GM08714 (cell line): ENCODE data around the gene GUCA1A.
"Not testable (repeated sequence)": the region's sequence is repeated elsewhere in the genome, so short reads cannot be mapped to it uniquely, and the experiment has no call there.

ENCODE experiments used
- H3K4me3 ChIP-seq: fragments of 200-500 bp; sonication (Bioruptor generic); 2 replicates; pipeline ENCODE4 v1.5.1; 2014; ENCODE audit warnings: mild to moderate bottlenecking, low read length, inconsistent platforms
- ZNF274 ChIP-seq: IDR thresholded peaks from 2 replicates; pipeline ENCODE4 v1.6.1; 2012; ENCODE audit warnings: mild to moderate bottlenecking, low read depth, low read length

Gene GUCA1A

DNA sequence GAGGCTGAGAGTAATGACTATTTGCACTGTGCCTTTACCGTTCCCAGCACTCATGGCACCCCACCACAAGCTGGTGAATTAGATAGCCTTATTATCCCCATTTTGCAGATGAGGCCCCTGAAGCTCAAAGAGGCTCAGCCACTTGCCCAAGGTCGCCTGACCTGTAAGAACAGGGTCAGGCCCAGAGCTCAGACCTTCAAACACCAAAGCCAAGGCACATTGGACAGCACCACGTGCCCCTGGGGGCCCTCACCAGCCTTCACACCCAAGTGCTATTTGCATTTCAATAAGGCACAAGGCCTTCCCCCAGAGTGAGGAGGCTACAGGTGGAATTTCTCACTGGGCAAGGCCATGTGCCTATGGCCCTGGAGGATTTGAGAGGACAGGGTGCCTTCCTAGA is 16.5 kb upstream of the GUCA1A start:
- no peak overlapping the region for H3K4me3 ChIP-seq
- no peak for TF ChIP-seq ZNF274

DNA sequence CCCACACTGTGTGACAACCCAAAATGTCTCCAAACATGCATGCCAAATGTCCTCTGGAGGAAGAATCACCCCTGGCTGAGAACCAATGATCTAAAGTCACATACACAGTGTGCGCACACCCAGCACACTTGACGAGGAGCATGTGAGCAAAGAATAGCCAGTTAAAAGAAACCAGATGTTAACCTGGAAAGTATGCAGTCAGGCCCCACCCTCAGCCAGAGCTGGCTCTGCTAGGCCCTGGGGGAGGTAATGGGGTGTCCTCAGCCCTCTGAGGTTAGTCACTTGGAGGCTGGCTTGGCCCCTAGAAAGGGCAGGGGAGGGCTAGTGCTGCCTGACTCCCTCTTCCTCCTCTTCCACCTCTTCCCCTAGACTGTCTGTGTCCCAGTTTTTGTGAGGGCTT is 15.2 kb upstream of the GUCA1A start:
- TF ChIP-seq ZNF274: no peak
- H3K4me3 ChIP-seq: no peak overlapping the region

DNA sequence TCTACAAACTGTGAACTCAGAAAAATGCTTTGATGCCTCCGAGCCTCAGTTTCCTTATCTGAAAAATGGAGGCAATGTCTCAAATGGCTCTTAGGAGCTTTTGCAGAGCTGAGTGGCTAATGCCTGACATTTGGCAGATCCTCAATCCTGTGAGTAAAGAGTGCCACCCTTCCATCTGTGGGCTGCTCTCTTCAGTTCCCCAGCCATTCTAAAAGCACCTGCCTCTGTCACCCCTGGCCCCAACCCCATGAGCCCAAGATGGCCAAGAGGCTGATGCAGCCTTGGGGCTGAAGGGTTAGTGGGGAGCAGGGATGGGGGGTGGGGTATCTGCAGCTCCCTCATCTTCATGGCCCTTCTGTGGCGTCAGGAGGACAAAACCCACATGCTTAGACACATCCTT is 14.5 kb upstream of the GUCA1A start:
- H3K4me3 ChIP-seq: no peak overlapping the region
- no peak for TF ChIP-seq ZNF274

DNA sequence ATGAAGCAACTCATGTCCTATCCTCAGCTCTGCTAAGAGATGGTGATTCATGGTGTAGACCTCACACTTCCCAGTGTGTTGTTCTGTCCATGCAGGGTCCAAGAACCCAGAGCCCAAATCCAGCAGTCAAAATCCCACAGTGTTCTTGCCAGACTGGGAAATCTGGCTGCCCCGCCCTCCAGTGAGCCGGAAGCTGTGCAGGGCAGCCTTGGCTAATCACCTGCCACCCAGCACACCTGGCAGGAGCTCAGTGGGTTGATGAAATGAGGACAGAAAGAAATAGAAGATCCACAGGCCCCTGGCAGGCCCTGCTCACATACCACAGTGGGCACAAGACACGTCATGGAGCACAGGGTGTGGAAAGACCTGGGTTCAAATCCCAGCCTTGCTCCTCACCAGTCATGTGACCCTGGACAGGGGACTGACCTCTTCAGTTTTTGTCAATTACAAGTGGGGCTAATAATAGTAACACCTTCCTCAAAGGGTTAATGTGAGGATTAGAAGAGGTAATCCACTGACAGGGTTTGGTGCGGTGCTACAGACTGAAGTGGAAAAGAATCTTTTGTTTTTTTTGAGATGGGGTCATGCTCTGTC is 13.6 kb upstream of the GUCA1A start:
- TF ChIP-seq ZNF274: no peak
- no peak overlapping the region for H3K4me3 ChIP-seq

DNA sequence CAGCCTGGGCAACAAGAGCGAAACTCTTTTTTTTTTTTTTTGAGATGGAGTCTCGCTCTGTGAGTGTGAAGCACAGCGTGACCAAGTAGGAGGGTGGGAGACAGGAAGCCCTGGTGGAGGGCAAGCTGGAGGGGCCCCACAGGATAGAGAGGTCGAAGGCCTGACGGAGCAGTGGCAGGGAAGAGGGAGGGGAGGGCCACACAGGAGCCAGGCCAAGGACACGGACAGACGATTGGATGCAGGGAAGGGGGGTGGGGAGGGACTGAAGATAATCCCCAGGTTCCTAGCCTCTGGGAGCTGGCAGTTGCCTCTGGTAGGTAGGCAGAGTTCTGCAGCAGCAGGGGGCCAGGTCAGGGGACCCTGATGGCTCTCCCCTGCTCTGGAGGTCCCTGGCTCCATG is 10.8 kb upstream of the GUCA1A start:
- TF ChIP-seq ZNF274: no peak
- no peak overlapping the region for H3K4me3 ChIP-seq

DNA sequence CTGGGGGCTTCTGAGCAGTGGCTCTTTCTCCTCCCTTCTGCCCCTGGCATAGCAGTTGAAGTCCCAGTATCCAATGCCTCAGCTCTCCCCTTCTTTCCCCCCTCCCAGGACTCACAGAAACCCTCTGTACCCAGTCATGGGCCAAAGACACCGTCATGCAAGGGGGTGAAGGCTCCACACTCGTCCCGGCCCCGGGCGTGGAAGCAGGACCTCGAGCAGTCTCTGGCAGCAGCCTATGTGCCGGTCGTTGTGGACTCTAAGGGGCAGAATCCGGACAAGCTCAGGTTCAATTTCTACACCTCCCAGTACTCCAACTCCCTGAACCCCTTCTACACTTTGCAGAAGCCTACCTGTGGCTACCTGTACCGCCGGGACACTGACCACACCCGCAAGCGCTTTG is 10.4 kb upstream of the GUCA1A start:
- H3K4me3 ChIP-seq: no peak overlapping the region

DNA sequence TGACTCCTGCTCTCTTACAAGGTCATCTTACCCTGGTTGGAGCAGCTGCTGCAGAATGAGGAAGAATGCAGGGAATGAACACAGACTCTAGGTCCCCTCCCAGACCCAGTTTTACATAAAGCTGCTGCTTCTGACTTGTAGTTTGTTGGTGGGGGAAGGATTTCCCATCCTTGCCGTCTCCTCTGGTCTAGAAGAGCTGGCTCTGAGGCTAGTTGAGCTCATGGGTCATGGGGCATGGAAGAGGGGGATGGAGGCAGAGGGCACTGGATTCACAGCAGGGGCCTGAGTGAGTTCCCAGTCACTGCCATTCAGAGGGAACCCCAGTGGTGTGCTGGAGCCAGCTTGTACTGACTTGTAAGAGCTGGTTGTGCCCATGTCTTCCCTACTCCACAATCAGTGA is 9.2 kb upstream of the GUCA1A start:
- no peak overlapping the region for H3K4me3 ChIP-seq
- TF ChIP-seq ZNF274: no peak

More for the DNA sequence above, 10.4 kb upstream of the GUCA1A start:
- TF ChIP-seq ZNF274: no peak

DNA sequence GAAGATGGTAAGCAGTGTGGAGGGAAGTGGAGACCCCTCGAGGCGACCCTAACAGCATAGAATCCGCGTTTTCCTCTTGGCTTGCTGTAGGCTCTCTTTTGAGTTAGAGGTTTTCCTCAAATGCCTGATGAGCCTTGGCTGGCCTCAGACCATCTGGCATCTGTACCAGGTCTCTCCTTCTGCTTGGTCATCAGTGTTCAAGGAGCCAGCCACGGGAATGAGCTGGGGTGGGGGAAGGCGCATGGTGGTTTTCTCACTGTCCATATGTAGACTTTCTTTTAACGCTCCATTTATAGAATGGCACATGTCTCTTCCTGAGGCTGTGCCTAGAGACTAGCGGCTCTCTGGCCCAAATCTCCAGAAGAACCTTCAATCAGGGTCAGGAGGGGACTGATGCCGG is 8.1 kb upstream of the GUCA1A start:
- TF ChIP-seq ZNF274: no peak
- no peak overlapping the region for H3K4me3 ChIP-seq

DNA sequence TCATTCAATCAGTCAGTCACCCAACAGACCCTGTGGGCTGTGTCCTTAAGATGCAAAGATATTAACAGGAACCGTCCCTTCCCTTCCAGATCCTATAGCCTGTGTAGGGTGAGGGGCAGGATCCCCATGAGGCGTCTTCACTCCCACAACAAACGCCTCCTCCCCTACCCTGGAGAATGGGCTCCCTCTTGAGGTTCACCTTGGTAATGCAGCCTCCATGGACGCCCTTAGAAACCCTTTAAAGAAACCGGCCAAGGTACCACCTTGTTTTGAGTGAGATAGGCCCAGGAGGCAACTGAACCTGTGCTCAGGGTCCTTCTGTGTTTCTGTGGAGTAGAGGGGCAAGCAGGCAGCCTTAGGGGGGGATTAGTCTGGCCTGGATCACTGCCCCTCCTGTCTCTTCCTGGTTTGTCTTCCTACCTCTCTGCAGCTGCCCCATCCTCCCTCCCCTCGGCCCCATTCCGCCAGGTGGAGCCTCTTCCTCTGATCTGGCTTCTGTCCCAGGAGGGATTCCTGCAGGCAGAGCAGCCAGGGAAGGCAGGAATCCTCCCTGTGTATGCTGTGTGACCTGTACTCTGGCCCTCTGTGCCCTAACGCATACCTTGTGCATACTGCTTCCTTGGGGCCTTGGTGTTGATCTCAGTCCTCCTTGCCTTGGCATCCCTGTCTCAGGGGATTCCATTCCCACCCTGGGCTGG is 6.6 kb upstream of the GUCA1A start:
- H3K4me3 ChIP-seq: no peak overlapping the region
- no peak for TF ChIP-seq ZNF274

DNA sequence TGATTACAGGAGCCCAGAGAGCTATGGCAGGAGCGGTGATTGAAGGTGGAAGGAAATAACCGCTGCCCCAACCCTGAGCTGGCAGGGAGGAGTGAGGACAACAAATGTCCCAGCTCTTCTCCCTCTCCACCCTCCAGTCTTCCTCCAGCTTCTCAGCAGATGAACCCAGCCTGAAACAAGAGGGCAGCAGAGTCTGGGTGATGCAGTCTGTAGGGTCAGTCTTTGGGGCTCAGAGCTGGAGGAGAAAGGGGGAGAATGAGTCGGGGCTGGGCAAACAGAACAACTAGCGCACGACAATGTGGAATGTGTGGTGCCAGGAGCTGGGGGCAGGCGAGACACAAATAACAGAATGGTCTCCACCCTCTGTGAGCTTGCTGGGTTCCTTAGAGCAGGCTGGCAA is 4.5 kb upstream of the GUCA1A start:
- H3K4me3 ChIP-seq: no peak overlapping the region
- TF ChIP-seq ZNF274: no peak

DNA sequence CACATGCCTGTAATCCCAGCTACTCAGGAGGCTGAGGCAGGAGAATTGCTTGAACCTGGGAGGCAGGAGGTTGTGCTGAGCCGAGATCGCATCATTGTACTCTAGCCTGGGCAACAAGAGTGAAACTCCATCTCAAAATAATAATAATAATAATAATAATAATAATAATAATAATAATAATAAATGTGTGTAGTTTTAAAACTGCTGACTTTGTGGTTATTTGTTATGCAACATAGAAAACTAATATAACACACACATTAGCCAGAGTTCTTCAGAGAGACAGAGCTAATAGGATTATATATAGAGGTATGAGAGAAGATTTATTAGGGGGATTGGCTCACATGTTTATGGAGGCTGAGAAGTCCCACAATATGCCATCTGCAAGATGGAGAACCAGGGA is 3.4 kb upstream of the GUCA1A start:
- not testable (repeated sequence) for H3K4me3 ChIP-seq

DNA sequence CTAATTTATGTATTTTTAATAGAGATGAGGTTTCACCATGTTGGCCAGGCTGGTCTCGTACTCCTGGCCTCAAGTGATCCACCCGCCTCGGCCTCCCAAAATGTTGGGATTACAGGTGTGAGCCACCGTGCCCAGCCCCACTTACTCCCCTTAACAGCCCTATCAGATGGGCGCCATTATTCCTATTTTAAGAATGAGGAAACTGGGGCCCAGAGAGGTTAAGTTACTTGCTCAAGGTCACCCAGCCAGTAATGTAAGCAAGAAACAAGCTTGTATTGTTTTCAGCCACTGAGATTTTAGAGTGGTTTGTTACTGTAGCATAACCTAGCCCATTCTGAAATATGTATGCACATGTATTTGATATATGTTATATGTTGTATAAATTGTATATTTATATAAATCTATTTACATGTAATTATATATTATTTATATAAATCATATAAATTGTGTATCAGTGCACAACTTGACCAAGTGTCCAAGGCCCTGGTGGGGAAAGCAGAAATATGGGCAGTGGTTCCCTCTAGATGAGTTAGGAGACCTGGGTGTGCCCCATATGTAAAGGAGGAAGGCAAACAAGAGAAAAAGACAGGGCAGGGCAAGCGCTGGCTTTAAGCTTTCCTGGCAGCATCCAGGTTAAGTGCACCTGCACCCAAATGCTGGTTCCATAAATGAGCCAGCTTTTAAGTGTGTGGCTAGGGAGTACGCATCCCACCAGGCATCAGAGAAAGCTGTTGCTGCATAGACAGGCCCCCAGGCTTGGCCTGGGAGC is 1.2 kb upstream of the GUCA1A start:
- H3K4me3 ChIP-seq: no peak overlapping the region
- no peak for TF ChIP-seq ZNF274

DNA sequence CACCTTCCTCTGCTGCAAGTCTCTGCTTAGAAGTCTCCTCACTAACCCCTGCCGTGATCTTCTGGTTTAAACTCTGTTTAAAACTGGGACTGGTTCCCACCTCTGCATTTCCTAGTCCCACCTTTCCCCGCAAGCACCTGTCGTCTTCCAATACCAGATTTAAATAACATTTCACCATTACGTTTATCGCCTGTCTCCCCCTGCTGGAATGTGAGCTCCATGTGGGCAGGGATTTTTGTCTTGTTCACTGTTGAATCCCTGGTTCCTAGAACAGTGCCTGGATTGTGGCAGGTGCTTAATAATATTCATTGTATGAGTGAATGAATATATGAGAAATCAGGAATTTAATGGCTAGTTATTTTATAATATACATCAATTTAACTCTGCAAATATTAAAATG is 2.7 kb downstream of the GUCA1A start:
- no peak for TF ChIP-seq ZNF274
- H3K4me3 ChIP-seq: no peak overlapping the region

DNA sequence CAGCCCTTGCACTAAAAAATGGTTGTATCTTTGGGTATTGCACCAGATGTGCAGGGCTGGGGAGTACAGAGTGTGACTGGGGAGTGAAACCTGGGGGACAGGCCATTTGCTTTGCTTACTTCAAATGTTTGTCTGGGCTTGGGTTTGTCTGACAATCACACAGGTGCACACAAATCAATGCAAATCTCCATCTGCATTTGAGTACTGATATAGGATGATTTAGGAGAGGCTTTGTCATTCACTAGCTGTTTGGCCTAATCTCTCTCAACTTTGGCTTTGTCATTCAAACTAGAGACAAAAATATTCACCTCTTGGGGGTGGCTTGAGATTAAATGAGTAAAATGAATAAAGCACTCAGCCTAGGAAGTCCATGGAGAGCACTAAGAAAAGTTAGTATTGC is 3.8 kb downstream of the GUCA1A start:
- no peak overlapping the region for H3K4me3 ChIP-seq
- no peak for TF ChIP-seq ZNF274

DNA sequence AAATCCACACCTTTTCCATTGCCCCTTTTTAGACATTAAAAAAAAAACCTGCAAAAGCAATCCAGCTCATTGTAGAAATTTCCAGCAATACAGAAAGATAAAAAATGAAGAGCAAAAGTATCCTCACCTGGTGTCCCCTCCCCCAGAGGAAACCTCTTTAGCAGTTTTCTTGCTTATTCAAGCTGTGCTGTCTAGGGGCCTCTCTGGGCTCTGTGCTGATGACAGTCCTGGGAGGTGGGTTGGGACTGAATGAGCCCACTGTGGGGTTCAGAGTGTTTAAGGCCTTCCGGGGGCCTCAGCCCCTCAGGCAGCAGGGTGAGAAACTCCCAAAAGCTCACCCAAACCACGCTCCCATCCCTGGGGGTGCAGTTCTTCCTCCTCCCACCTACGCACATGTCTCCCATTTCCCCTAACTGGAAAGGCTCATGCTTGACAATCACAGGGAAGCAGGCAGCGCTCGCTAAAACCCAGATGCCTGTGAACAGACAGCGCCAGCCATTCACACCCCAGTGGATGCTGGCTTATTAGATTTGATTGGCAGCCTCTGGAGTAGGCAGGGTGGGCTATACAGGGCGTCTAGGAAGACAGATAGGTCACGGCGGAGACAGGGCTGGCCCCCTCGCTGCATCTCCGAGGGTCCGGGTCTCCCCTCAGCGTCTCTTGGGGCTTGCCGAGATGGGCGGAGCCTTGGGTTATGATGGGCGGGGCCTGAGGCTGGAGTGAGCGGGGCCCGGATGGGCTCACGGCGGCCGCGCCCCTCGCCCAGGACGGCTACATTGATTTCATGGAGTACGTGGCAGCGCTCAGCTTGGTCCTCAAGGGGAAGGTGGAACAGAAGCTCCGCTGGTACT is 4.6 kb downstream of the GUCA1A start:
- no peak overlapping the region for H3K4me3 ChIP-seq
- TF ChIP-seq ZNF274: no peak
